Duodenal mucosa (tissue), 2 donors: Measurements from ENCODE around the gene WDR70.
"Not testable (repeated sequence)": the region's sequence is repeated elsewhere in the genome, so short reads cannot be mapped to it uniquely, and the experiment has no call there.

ENCODE experiments used
- H3K27ac ChIP-seq: one replicate; pipeline ENCODE4 v1.7.0; 2013; ENCODE audit warnings: low read depth, low read length
- H3K27me3 ChIP-seq, 2 donors: one replicate each; pipeline ENCODE4 v1.7.0; 2013; ENCODE audit warnings: low read length in 2 of 2, control low read depth in 1 of 2; ENCODE audit not compliant: insufficient read depth in 2 of 2, control insufficient read depth in 1 of 2
- H3K36me3 ChIP-seq, 2 donors: one replicate each; pipeline ENCODE4 v1.7.0; 2013; ENCODE audit warnings: low read length in 2 of 2, control low read depth in 1 of 2; ENCODE audit not compliant: insufficient read depth in 2 of 2, control insufficient read depth in 1 of 2
- H3K4me1 ChIP-seq, 2 donors: one replicate each; pipeline ENCODE4 v1.7.0; 2013; ENCODE audit warnings: low read length in 2 of 2, control low read depth in 1 of 2; ENCODE audit not compliant: insufficient read depth in 2 of 2, control insufficient read depth in 1 of 2
- H3K4me3 ChIP-seq, 2 donors: one replicate each; pipeline ENCODE4 v1.7.0; 2013; ENCODE audit warnings: low read length in 2 of 2, low read depth in 1 of 2
- H3K9ac ChIP-seq, 2 donors: one replicate each; pipeline ENCODE4 v1.7.0; 2013; ENCODE audit warnings: low read length in 2 of 2, low read depth in 1 of 2
- H3K9me3 ChIP-seq, 2 donors: one replicate each; pipeline ENCODE4 v1.7.0; 2013; ENCODE audit warnings: low read length in 2 of 2, control low read depth in 1 of 2; ENCODE audit not compliant: control insufficient read depth in 1 of 2

WDR70 gene

GRCh38 chr5:37582202-37582601 lies 203.1 kb downstream of the WDR70 start:
- Histone ChIP-seq H3K9me3 (no peaks in the 10 kb centered on the region), H3K27ac (no peak overlapping the region), H3K27me3 (no peaks in the 10 kb centered on the region), H3K4me1 (peaks cover 13 to 15% of the 10 kb centered on the region in 2 donors), H3K4me3 (no peak overlapping the region), H3K9ac (no peak overlapping the region), H3K36me3 (no peaks in the 10 kb centered on the region)

- not testable (repeated sequence) for H3K4me1 ChIP-seq, H3K36me3 ChIP-seq, H3K27ac ChIP-seq, H3K4me3 ChIP-seq, H3K27me3 ChIP-seq, H3K9me3 ChIP-seq, H3K9ac ChIP-seq
Measured at GRCh38 chr5:37593292-37593691, 214.2 kb downstream of the WDR70 start.

- not testable (repeated sequence) for H3K27ac ChIP-seq, H3K27me3 ChIP-seq, H3K4me3 ChIP-seq, H3K9me3 ChIP-seq, H3K4me1 ChIP-seq, H3K9ac ChIP-seq, H3K36me3 ChIP-seq
Measured at GRCh38 chr5:37594864-37595263, 215.7 kb downstream of the WDR70 start.

- Histone ChIP-seq H3K36me3 (peaks cover 0 to 3% of the 10 kb centered on the region in 2 donors), H3K27me3 (no peaks in the 10 kb centered on the region), H3K27ac (no peak overlapping the region), H3K9me3 (peaks cover 4 to 6% of the 10 kb centered on the region in 2 donors), H3K4me1 (no peaks in the 10 kb centered on the region), H3K9ac (no peak overlapping the region), H3K4me3 (no peak overlapping the region)
Measured at GRCh38 chr5:37598733-37599132, 219.6 kb downstream of the WDR70 start.

GRCh38 chr5:37601163-37601562 lies 222.0 kb downstream of the WDR70 start:
- H3K27me3 ChIP-seq: no peaks in the 10 kb centered on the region
- no peak overlapping the region for H3K27ac ChIP-seq
- peaks cover 0 to 3% of the 10 kb centered on the region in 2 donors for H3K36me3 ChIP-seq

GRCh38 chr5:37603072-37603471 lies 224.0 kb downstream of the WDR70 start:
- Histone ChIP-seq H3K27me3 (no peaks in the 10 kb centered on the region), H3K9ac (no peak overlapping the region), H3K36me3 (peaks cover 2 to 3% of the 10 kb centered on the region in 2 donors), H3K9me3 (peaks cover 4 to 6% of the 10 kb centered on the region in 2 donors), H3K27ac (no peak overlapping the region), H3K4me1 (no peaks in the 10 kb centered on the region), H3K4me3 (no peak overlapping the region)

More at GRCh38 chr5:37601163-37601562, 222.0 kb downstream of the WDR70 start:
- peaks cover 4 to 6% of the 10 kb centered on the region in 2 donors for H3K9me3 ChIP-seq
- H3K4me1 ChIP-seq: no peaks in the 10 kb centered on the region
- H3K9ac ChIP-seq: no peak overlapping the region
- H3K4me3 ChIP-seq: no peak overlapping the region

GRCh38 chr5:37604290-37604689 lies 225.2 kb downstream of the WDR70 start:
- no peak overlapping the region for H3K27ac ChIP-seq
- H3K4me3 ChIP-seq: no peak overlapping the region
- H3K4me1 ChIP-seq: no peaks in the 10 kb centered on the region
- no peaks in the 10 kb centered on the region for H3K27me3 ChIP-seq
- H3K9me3 ChIP-seq: peaks cover 4 to 6% of the 10 kb centered on the region in 2 donors
- H3K36me3 ChIP-seq: peaks cover 0 to 2% of the 10 kb centered on the region in 2 donors
- H3K9ac ChIP-seq: no peak overlapping the region

- H3K4me1 ChIP-seq: no peaks in the 10 kb centered on the region
Measured at GRCh38 chr5:37606148-37606547, 227.0 kb downstream of the WDR70 start.

GRCh38 chr5:37606632-37607248 lies 227.6 kb downstream of the WDR70 start:
- Histone ChIP-seq H3K27ac (no peak overlapping the region), H3K9ac (no peak overlapping the region), H3K9me3 (no peaks in the 10 kb centered on the region), H3K4me3 (no peak overlapping the region), H3K4me1 (no peaks in the 10 kb centered on the region), H3K27me3 (no peaks in the 10 kb centered on the region), H3K36me3 (peaks cover 0 to 2% of the 10 kb centered on the region in 2 donors)

More at GRCh38 chr5:37606148-37606547, 227.0 kb downstream of the WDR70 start:
- H3K27me3 ChIP-seq: no peaks in the 10 kb centered on the region
- peaks cover 0 to 2% of the 10 kb centered on the region in 2 donors for H3K36me3 ChIP-seq
- peaks cover 0 to 1% of the 10 kb centered on the region in 2 donors for H3K9me3 ChIP-seq
- no peak overlapping the region for H3K9ac ChIP-seq
- H3K4me3 ChIP-seq: no peak overlapping the region
- no peak overlapping the region for H3K27ac ChIP-seq

GRCh38 chr5:37615184-37615583 lies 236.1 kb downstream of the WDR70 start:
- no peak overlapping the region for H3K9ac ChIP-seq
- H3K4me3 ChIP-seq: no peak overlapping the region
- no peaks in the 10 kb centered on the region for H3K4me1 ChIP-seq
- H3K27me3 ChIP-seq: no peaks in the 10 kb centered on the region
- no peak overlapping the region for H3K27ac ChIP-seq
- no peaks in the 10 kb centered on the region for H3K36me3 ChIP-seq
- H3K9me3 ChIP-seq: no peaks in the 10 kb centered on the region
